ENCODE results near the gene GNLY.
"Not testable (repeated sequence)": the region's sequence is repeated elsewhere in the genome, so short reads cannot be mapped to it uniquely, and the experiment has no call there.

Gene GNLY

DNA sequence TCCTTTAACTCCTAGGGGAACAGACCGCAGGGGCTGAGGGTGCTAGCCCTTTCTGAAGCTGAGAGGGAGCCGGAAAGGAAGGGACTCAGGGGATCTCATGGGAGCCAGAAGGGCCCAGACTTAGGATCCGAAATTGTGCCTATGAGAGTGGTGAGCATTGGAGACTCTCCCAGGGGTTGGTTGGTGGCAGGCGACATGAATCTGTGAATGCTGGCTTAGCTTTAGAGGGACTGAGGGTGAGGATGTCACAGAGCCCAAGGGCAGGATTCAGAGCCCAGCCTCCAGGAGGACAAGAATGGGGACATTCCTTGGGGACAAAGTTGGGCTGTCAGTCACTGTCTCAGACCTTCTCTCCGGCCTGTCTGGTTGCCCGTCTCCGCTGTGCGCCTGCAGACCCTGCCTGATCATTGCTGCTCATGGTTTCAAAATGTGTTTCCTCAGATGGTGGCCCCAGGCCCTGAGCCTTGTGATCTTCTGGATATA lies 17.5 kb downstream of the GNLY start:
- no peak overlapping the region for H3K9ac ChIP-seq (ENCODE audit: low read length)
- TF ChIP-seq EZH2phosphoT487 (IDR thresholded peaks at IDR 0.05; ENCODE audit: low read depth), result no peak
- TF ChIP-seq, protein P1, sequence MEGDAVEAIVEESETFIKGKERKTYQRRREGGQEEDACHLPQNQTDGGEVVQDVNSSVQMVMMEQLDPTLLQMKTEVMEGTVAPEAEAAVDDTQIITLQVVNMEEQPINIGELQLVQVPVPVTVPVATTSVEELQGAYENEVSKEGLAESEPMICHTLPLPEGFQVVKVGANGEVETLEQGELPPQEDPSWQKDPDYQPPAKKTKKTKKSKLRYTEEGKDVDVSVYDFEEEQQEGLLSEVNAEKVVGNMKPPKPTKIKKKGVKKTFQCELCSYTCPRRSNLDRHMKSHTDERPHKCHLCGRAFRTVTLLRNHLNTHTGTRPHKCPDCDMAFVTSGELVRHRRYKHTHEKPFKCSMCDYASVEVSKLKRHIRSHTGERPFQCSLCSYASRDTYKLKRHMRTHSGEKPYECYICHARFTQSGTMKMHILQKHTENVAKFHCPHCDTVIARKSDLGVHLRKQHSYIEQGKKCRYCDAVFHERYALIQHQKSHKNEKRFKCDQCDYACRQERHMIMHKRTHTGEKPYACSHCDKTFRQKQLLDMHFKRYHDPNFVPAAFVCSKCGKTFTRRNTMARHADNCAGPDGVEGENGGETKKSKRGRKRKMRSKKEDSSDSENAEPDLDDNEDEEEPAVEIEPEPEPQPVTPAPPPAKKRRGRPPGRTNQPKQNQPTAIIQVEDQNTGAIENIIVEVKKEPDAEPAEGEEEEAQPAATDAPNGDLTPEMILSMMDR (IDR thresholded peaks at IDR 0.05; ENCODE audit: low read depth, low read length), result no peak

DNA sequence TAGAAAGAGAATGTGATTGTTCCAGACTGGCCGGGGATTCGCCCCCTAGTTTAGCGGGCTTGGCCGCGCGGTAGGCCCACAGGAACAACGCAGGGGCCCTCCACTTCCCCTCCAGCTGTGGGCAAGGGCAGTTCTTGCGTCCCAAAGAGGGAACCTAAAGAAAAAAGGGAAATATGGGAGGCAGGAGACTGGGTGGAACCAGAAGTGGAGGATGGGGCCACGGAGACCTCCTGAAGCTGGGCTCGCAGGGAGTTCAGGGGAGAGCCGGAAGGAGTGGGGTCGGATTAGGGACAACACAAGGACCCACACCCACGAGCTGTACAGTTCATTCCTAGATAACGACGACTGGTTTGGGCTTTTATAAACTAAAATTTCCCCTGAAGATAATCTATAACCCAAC lies 18.2 kb downstream of the GNLY start:
- no peak overlapping the region for H3K27ac ChIP-seq (ENCODE audit: low read length)
- H3K4me2 ChIP-seq (ENCODE audit: low read length), result no peak overlapping the region
- TF ChIP-seq EZH2phosphoT487 (IDR thresholded peaks at IDR 0.05; ENCODE audit: low read depth), result no peak
- TF ChIP-seq, protein P1 (IDR thresholded peaks at IDR 0.05; ENCODE audit: low read depth, low read length), result no peak
- H3K4me3 ChIP-seq (ENCODE audit: low read length), result no peak overlapping the region
- H3K9me3 ChIP-seq (ENCODE audit: insufficient read depth, low read length), result no peaks in the 10 kb centered on the region
- no peak overlapping the region for H2AFZ ChIP-seq (ENCODE audit: low read depth, low read length)
- no peaks in the 10 kb centered on the region for H3K36me3 ChIP-seq (replicated peaks; ENCODE audit: low read depth, low read length)
- no peaks in the 10 kb centered on the region for H3K79me2 ChIP-seq (ENCODE audit: low read length)
- peaks cover 32% of the 10 kb centered on the region for H3K27me3 ChIP-seq (ENCODE audit: low read depth, low read length)
- H4K20me1 ChIP-seq (ENCODE audit: insufficient read depth, low read length), result no peaks in the 10 kb centered on the region
- no peak overlapping the region for H3K9ac ChIP-seq (ENCODE audit: low read length)
- H3K4me1 ChIP-seq (ENCODE audit: low read length), result peaks cover 3% of the 10 kb centered on the region; the same call in 1 of the 2 replicates

More for the DNA sequence above, 17.5 kb downstream of the GNLY start:
- Histone ChIP-seq H2AFZ (ENCODE audit: low read depth, low read length) (no peak overlapping the region), H3K9me3 (ENCODE audit: insufficient read depth, low read length) (no peaks in the 10 kb centered on the region), H3K27ac (ENCODE audit: low read length) (no peak overlapping the region), H3K36me3 (replicated peaks; ENCODE audit: low read depth, low read length) (no peaks in the 10 kb centered on the region), H3K27me3 (ENCODE audit: low read depth, low read length) (peaks cover 28% of the 10 kb centered on the region), H3K4me1 (ENCODE audit: low read length) (peaks cover 3% of the 10 kb centered on the region; the same call in 1 of the 2 replicates), H4K20me1 (ENCODE audit: insufficient read depth, low read length) (no peaks in the 10 kb centered on the region), H3K4me2 (ENCODE audit: low read length) (no peak overlapping the region), H3K79me2 (ENCODE audit: low read length) (no peaks in the 10 kb centered on the region), H3K4me3 (ENCODE audit: low read length) (no peak overlapping the region)

DNA sequence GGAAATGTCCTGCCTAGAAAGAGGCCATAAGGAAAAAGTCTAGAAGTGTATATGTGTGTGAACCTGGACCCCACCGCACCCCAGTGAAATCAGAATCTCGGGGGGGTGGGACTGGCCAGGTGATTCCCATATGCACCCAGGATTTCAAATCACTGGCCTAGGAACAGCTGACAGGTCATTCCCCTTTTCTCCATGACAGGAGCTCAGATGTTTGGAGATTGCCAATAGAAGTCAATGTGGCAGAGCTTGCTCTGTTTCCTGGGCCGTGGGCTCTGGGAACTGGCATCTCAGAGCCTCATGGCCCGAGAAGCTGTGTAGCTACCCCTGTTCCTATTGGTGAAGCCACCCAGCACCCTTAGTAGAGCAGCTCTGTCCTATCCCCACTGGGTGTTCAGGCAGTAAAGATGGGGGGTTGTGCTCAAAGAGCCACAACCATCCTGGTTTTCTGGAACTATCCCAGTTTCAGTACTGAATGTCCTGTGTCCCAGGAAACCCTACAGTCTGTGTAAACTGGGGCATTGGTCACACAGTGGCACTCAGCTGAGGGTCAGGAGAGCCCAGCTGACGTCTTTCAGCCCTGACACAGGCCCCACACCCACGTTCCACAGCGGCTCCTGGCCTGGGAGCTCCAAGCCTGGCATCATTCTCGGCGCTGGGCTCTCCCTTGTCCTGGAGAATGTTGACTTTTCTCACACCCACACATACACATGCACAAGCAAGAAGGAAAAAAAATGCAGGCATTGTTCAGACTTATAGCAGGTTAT lies 18.9 kb downstream of the GNLY start:
- H3K9ac ChIP-seq (ENCODE audit: low read length), result no peak overlapping the region
- no peak overlapping the region for H3K4me3 ChIP-seq (ENCODE audit: low read length)
- no peaks in the 10 kb centered on the region for H3K36me3 ChIP-seq (replicated peaks; ENCODE audit: low read depth, low read length)
- H3K4me1 ChIP-seq (ENCODE audit: low read length), result no peaks in the 10 kb centered on the region
- no peak overlapping the region for H3K27ac ChIP-seq (ENCODE audit: low read length)
- no peak for TF ChIP-seq EZH2phosphoT487 (IDR thresholded peaks at IDR 0.05; ENCODE audit: low read depth)
- TF ChIP-seq, protein P1 (IDR thresholded peaks at IDR 0.05; ENCODE audit: low read depth, low read length), result no peak
- no peaks in the 10 kb centered on the region for H3K9me3 ChIP-seq (ENCODE audit: insufficient read depth, low read length)
- H3K27me3 ChIP-seq (ENCODE audit: low read depth, low read length), result peaks cover 31% of the 10 kb centered on the region
- H3K79me2 ChIP-seq (ENCODE audit: low read length), result no peaks in the 10 kb centered on the region
- H2AFZ ChIP-seq (ENCODE audit: low read depth, low read length), result no peak overlapping the region
- H3K4me2 ChIP-seq (ENCODE audit: low read length), result no peak overlapping the region
- no peaks in the 10 kb centered on the region for H4K20me1 ChIP-seq (ENCODE audit: insufficient read depth, low read length)

DNA sequence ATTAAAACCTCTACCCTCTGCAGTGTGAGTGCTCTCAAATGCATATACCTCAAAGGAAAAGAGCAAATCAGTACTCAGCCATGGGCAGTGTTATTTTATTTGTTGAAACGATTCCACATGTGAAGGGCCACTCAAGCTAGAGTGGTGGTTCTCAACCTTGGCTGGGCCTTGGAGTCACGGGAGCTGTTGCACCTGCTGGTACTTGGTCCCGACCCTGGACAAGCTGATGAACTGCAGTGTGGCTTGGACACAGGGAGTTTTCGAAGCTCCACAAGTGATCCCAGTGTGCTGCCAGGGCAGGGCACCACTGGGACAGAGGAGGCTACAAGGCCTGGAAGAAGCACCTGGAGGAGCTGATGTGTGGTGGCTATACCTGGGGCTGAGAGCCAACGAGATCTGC lies 19.7 kb downstream of the GNLY start:
- H3K36me3 ChIP-seq (replicated peaks; ENCODE audit: low read depth, low read length), result no peaks in the 10 kb centered on the region
- H2AFZ ChIP-seq (ENCODE audit: low read depth, low read length), result no peak overlapping the region
- no peaks in the 10 kb centered on the region for H3K9me3 ChIP-seq (ENCODE audit: insufficient read depth, low read length)
- H3K27me3 ChIP-seq (ENCODE audit: low read depth, low read length), result peaks cover 26% of the 10 kb centered on the region
- no peaks in the 10 kb centered on the region for H3K79me2 ChIP-seq (ENCODE audit: low read length)
- TF ChIP-seq, protein P1 (IDR thresholded peaks at IDR 0.05; ENCODE audit: low read depth, low read length), result no peak
- no peak for TF ChIP-seq EZH2phosphoT487 (IDR thresholded peaks at IDR 0.05; ENCODE audit: low read depth)
- H3K27ac ChIP-seq (ENCODE audit: low read length), result no peak overlapping the region
- H4K20me1 ChIP-seq (ENCODE audit: insufficient read depth, low read length), result no peaks in the 10 kb centered on the region
- no peak overlapping the region for H3K9ac ChIP-seq (ENCODE audit: low read length)
- no peak overlapping the region for H3K4me3 ChIP-seq (ENCODE audit: low read length)
- no peak overlapping the region for H3K4me2 ChIP-seq (ENCODE audit: low read length)
- no peaks in the 10 kb centered on the region for H3K4me1 ChIP-seq (ENCODE audit: low read length)

DNA sequence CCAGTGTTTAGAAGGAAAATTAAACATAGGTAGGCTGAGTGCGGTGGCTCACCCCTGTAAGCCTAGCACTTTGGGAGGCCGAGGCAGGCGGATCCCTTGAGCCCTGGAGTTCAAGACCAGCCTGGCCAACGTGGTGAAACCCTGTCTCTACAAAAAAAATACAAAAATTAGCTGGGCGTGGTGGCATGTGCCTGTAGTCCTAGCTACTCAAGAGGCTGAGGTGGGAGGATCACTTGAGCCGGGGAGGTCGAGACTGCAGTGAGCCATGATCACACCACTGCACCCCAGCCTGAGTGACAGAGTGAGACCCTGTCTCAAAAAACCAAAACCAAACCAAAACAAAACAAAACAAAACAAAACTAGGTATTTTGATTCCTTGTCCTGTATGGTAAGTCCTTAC lies 20.3 kb downstream of the GNLY start:
- H3K79me2 ChIP-seq (ENCODE audit: low read length); H3K4me3 ChIP-seq (ENCODE audit: low read length); H4K20me1 ChIP-seq (ENCODE audit: insufficient read depth, low read length); H3K36me3 ChIP-seq (replicated peaks; ENCODE audit: low read depth, low read length); H3K4me2 ChIP-seq (ENCODE audit: low read length); H3K9me3 ChIP-seq (ENCODE audit: insufficient read depth, low read length); H3K9ac ChIP-seq (ENCODE audit: low read length); H3K4me1 ChIP-seq (ENCODE audit: low read length); H3K27ac ChIP-seq (ENCODE audit: low read length); H2AFZ ChIP-seq (ENCODE audit: low read depth, low read length): not testable (repeated sequence)
- H3K27me3 ChIP-seq (ENCODE audit: low read depth, low read length), result peaks cover 23% of the 10 kb centered on the region

Data from OCI-LY3 (cell line).